Gastrocnemius medialis (tissue), 4 donors: ENCODE results near the gene C12orf60. TPM values are rescaled to one million over a fixed set of nuclear protein-coding genes. Genes with fewer than 3 reads are reported as not detected.

ENCODE experiments used
- ATAC-seq, 2 donors: fragments of 150-250 bp; one replicate each; pipeline ENCODE4 v1.9.1; 2016
- DNase-seq, 2 donors: peaks; one replicate each; pipeline ENCODE4 v3.0.0-alpha.2; 2019
- H3K27ac ChIP-seq, 4 donors: fragments of 200-600 bp; sonication (generic); 1 replicate in 1 of 4; 2 replicates in 3 of 4; pipeline ENCODE4 v1.5.1; 2016 to 2018; ENCODE audit warnings: mild to moderate bottlenecking in 2 of 4, moderate library complexity in 1 of 4
- H3K27me3 ChIP-seq, 3 donors: fragments of 200-600 bp; sonication (generic) in 2 of 3; 1 replicate in 1 of 3; 2 replicates in 2 of 3; pipeline versions ENCODE4 v1.5.1 to v1.6.0; 2016 to 2019; ENCODE audit warnings: mild to moderate bottlenecking in 1 of 3, moderate library complexity in 1 of 3
- H3K36me3 ChIP-seq, 2 donors: fragments of 200-600 bp; sonication (generic) in 1 of 2; one replicate each; pipeline ENCODE4 v1.5.1; 2017 to 2018
- H3K4me1 ChIP-seq, 2 donors: fragments of 200-600 bp; sonication (generic) in 1 of 2; one replicate each; pipeline ENCODE4 v1.5.1; 2016 to 2017; ENCODE audit warnings: mild to moderate bottlenecking in 2 of 2
- H3K4me3 ChIP-seq, 4 donors: fragments of 200-600 bp; sonication (generic) in 3 of 4; 1 replicate in 1 of 4; 2 replicates in 3 of 4; pipeline ENCODE4 v1.5.1; 2016 to 2019; ENCODE audit warnings: mild to moderate bottlenecking in 2 of 4
- H3K9me3 ChIP-seq, 3 donors: fragments of 200-600 bp; sonication (generic) in 2 of 3; 1 replicate in 1 of 3; 2 replicates in 2 of 3; pipeline ENCODE4 v1.5.1; 2016 to 2019
- CTCF ChIP-seq, 5 experiments: fragments of 450-650 bp in 3 of 5; fragments of 200-600 bp in 2 of 5; sonication (generic) in 2 of 5; IDR thresholded peaks in 4 of 5; conservative IDR thresholded peaks in 1 of 5; 1 replicate in 4 of 5; 2 replicates in 1 of 5; pipeline ENCODE4 v1.5.1; 2016 to 2019; ENCODE audit warnings: antibody characterized with exemption in 5 of 5, mild to moderate bottlenecking in 3 of 5, moderate library complexity in 3 of 5
- POLR2A ChIP-seq, 2 donors: fragments of 450-650 bp; IDR thresholded peaks; one replicate each; pipeline ENCODE4 v1.6.1; 2017; ENCODE audit warnings: antibody characterized with exemption in 2 of 2, mild to moderate bottlenecking in 2 of 2, moderate library complexity in 2 of 2
- in situ Hi-C, 4 donors: fragments of 200-750 bp; cut with MboI; loops; one replicate each; pipeline versions ENCODE4 v1.15.0 to v1.8.0; 2017; ENCODE audit warnings: low sequenced_read_pairs in 4 of 4
- intact Hi-C: fragments of 100-400 bp; cut with DNase I; formaldehyde crosslinking; loops from one replicate; pipeline ENCODE4 v1.15.1; 2023; ENCODE audit warnings: low total_unique reads
- total RNA-seq, 4 donors: library from RNA; depleted of rRNA; stranded (reverse); fragments of >200 nt; gene quantifications; one replicate each; pipeline versions ENCODE4 v1.1.0 to v1.2.3, GENCODE V29; 2016

C12orf60 gene
- total RNA-seq, 4 donors from 2014 or later = 0.33 to 3.8 TPM; not detected in 2

- H3K4me3 ChIP-seq = no peak overlapping the region
- peaks cover 29 to 43% of the 10 kb centered on the region in 2 donors for H3K4me1 ChIP-seq
- in situ Hi-C loops (loop anchor here (5.0 to 25.0 kb wide), 6 partner anchors 150 to 420 kb away; partner anchors contain the start of gene RERG (in 1 of the 4)), intact Hi-C loops (loop anchor here (2.0 kb wide), 2 partner anchors 48 to 376 kb away; partner anchors contain the start of gene RERG)
- ATAC-seq = no peak
- DNase-seq = no peak
- H3K27ac ChIP-seq = no peak overlapping the region
- no peaks in the 10 kb centered on the region for H3K9me3 ChIP-seq
- no peaks in the 10 kb centered on the region for H3K36me3 ChIP-seq
- no peaks in the 10 kb centered on the region for H3K27me3 ChIP-seq
- no peak for TF ChIP-seq POLR2A (IDR thresholded peaks at IDR 0.05)
- no peak for TF ChIP-seq CTCF (IDR thresholded peaks at IDR 0.05 in 4 of 5, conservative IDR thresholded peaks at IDR 0.05 in 1 of 5)
Measured at GRCh38 chr12:14844401-14844800, 40.9 kb downstream of the C12orf60 start.

- H3K4me1 ChIP-seq = peaks cover 29 to 43% of the 10 kb centered on the region in 2 donors
- peak overlapping the region; percentile 13 to 62 (median 46) for H3K27ac ChIP-seq
- H3K4me3 ChIP-seq = no peak overlapping the region
- in situ Hi-C loops = loop anchor here (5.0 to 25.0 kb wide), 6 partner anchors 149 to 419 kb away; partner anchors contain the start of gene RERG (in 1 of the 4)
- peak; percentile 53 to 61 for ATAC-seq
- no peak for DNase-seq
- H3K27me3 ChIP-seq = no peaks in the 10 kb centered on the region
- H3K9me3 ChIP-seq = no peaks in the 10 kb centered on the region
- intact Hi-C loops = loop anchor here (2.0 to 5.0 kb wide), 4 partner anchors 47 to 422 kb away; partner anchors contain the start of gene RERG
- H3K36me3 ChIP-seq = no peaks in the 10 kb centered on the region
- TF ChIP-seq CTCF (IDR thresholded peaks at IDR 0.05 in 4 of 5, conservative IDR thresholded peaks at IDR 0.05 in 1 of 5) (peak; percentile 68 to 76 (median 71)), POLR2A (IDR thresholded peaks at IDR 0.05) (no peak)
Measured at GRCh38 chr12:14845350-14845750, 41.9 kb downstream of the C12orf60 start.

GRCh38 chr12:14846042-14846587 lies 42.6 kb downstream of the C12orf60 start:
- Histone ChIP-seq H3K27me3 (no peaks in the 10 kb centered on the region), H3K36me3 (no peaks in the 10 kb centered on the region), H3K9me3 (no peaks in the 10 kb centered on the region), H3K4me1 (peaks cover 27 to 41% of the 10 kb centered on the region in 2 donors), H3K4me3 (no peak overlapping the region), H3K27ac (peak overlapping the region; percentile 13 to 62 (median 46))
- peak in 1 of 2 donors; percentile 45 for ATAC-seq
- no peak for DNase-seq
- in situ Hi-C loops = loop anchor here (5.0 to 25.0 kb wide), 6 partner anchors 149 to 419 kb away; partner anchors contain the start of gene RERG (in 1 of the 4)
- intact Hi-C loops = loop anchor here (1.0 to 5.0 kb wide), 3 partner anchors 149 to 421 kb away; no protein-coding TSS in a partner anchor
- TF ChIP-seq POLR2A (IDR thresholded peaks at IDR 0.05) (no peak), CTCF (IDR thresholded peaks at IDR 0.05 in 4 of 5, conservative IDR thresholded peaks at IDR 0.05 in 1 of 5) (no peak)

GRCh38 chr12:14846876-14847580 lies 43.6 kb downstream of the C12orf60 start:
- Histone ChIP-seq H3K9me3 (no peaks in the 10 kb centered on the region), H3K27ac (peak overlapping the region; percentile 13 to 62 (median 46)), H3K27me3 (no peaks in the 10 kb centered on the region), H3K4me3 (no peak overlapping the region), H3K36me3 (no peaks in the 10 kb centered on the region), H3K4me1 (peaks cover 18 to 32% of the 10 kb centered on the region in 2 donors)
- no peak for TF ChIP-seq POLR2A (IDR thresholded peaks at IDR 0.05)
- TF ChIP-seq CTCF (IDR thresholded peaks at IDR 0.05 in 4 of 5, conservative IDR thresholded peaks at IDR 0.05 in 1 of 5) = no peak
- in situ Hi-C loops (loop anchor here (5.0 to 25.0 kb wide), 6 partner anchors 148 to 418 kb away; partner anchors contain the start of gene RERG (in 1 of the 4)), intact Hi-C loops (loop anchor here (1.0 to 5.0 kb wide), 3 partner anchors 148 to 420 kb away; no protein-coding TSS in a partner anchor)
- DNase-seq (no peak), ATAC-seq (no peak)
